ENCODE results near the gene PRDM2.

PRDM2 gene

DNA sequence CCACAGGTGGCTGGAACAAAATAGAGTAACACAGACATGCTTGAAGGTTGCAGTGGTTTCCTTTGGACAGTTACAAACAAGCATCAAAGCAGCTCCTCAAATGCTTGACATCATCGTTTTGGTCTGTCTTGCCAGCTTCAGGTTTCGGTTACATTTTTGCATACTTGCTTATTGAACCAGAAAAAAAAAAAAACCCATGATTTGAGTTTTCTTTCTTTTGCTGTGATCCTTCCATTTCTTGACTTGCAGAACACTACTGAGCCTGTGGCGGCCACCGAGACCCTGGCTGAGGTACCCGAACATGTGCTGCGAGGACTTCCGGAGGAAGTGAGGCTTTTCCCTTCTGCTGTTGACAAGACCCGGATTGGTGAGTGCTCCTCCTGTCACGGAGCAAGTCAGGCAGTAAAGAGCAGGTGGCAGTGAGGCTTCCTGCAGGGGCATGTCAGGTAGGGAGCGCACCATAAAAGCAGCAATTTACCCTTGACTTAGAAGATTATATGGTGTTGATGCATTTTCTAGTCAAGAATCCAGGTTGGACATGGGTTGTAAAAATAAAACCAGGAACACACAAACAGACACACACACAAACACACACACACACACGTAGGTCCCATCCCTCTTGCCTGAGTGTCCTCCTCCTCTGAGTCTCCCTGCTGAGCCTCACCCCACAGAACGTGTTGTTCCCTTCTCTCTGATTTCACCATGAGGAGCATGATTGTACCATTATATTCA is 30.9 kb downstream of the PRDM2 start:
- Mint-ChIP-seq H3K9me3 (no peaks in the 10 kb centered on the region), H3K4me3 (peak overlapping the region; percentile 69 to 79), H3K4me1 (ENCODE audit: low read depth in 2 of 2) (peaks cover 41 to 64% of the 10 kb centered on the region in 2 donors), H3K27me3 (no peaks in the 10 kb centered on the region), H3K27ac (peak overlapping the region; percentile 95 to 97), H3K36me3 (ENCODE audit: insufficient read depth) (peaks cover 20% of the 10 kb centered on the region)
- ATAC-seq (replicated peaks) (peak; percentile 90), DNase-seq (peak; percentile 70 to 74 (median 71))

DNA sequence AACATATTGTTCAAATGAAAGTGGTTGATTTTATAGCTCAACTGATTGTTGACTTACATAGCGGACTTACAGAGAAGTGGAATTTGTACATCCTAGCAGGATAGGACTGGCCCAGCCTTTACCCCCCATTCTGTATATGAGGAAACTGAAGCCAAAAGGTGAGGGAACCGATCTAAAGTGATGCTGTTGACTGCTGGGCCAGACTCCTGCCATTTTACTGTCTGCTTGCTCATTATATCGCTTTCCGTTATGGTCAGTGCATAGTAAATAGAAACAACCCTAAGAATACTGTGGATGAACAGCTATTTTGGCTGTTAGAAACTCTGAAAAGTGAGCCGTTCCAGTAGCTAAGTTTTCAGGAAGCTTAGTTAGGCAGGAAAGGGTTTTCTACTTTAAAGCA is 31.9 kb downstream of the PRDM2 start:
- DNase-seq = no peak
- Mint-ChIP-seq H3K4me1 (ENCODE audit: low read depth in 2 of 2) (peaks cover 38 to 60% of the 10 kb centered on the region in 2 donors), H3K36me3 (ENCODE audit: insufficient read depth) (peaks cover 20% of the 10 kb centered on the region), H3K27ac (peak overlapping the region; percentile 95 to 97), H3K27me3 (no peaks in the 10 kb centered on the region), H3K9me3 (no peaks in the 10 kb centered on the region), H3K4me3 (peak overlapping the region; percentile 69 to 79)
- no peak for ATAC-seq (replicated peaks)

GRCh38 chr1:13732971-13733667 is 33.1 kb downstream of the PRDM2 start:
- Mint-ChIP-seq H3K9me3 (no peaks in the 10 kb centered on the region), H3K36me3 (ENCODE audit: insufficient read depth) (peaks cover 21% of the 10 kb centered on the region), H3K4me1 (ENCODE audit: low read depth in 2 of 2) (peaks cover 39 to 60% of the 10 kb centered on the region in 2 donors), H3K27ac (peak overlapping the region; percentile 95 to 97), H3K27me3 (no peaks in the 10 kb centered on the region), H3K4me3 (peak overlapping the region; percentile 66 to 78)
- ATAC-seq (replicated peaks) = peak; percentile 34
- DNase-seq = peak; percentile 21 to 31 (median 24)

- Mint-ChIP-seq H3K27ac (peak overlapping the region; percentile 95 to 97), H3K9me3 (no peaks in the 10 kb centered on the region), H3K4me3 (peak overlapping the region; percentile 66 to 78), H3K4me1 (ENCODE audit: low read depth in 2 of 2) (peaks cover 39 to 60% of the 10 kb centered on the region in 2 donors), H3K27me3 (no peaks in the 10 kb centered on the region), H3K36me3 (ENCODE audit: insufficient read depth) (peaks cover 23% of the 10 kb centered on the region)
- ATAC-seq (replicated peaks) (no peak), DNase-seq (no peak)
These were observed 33.7 kb downstream of the PRDM2 start for GRCh38 chr1:13733711-13734110.

DNA sequence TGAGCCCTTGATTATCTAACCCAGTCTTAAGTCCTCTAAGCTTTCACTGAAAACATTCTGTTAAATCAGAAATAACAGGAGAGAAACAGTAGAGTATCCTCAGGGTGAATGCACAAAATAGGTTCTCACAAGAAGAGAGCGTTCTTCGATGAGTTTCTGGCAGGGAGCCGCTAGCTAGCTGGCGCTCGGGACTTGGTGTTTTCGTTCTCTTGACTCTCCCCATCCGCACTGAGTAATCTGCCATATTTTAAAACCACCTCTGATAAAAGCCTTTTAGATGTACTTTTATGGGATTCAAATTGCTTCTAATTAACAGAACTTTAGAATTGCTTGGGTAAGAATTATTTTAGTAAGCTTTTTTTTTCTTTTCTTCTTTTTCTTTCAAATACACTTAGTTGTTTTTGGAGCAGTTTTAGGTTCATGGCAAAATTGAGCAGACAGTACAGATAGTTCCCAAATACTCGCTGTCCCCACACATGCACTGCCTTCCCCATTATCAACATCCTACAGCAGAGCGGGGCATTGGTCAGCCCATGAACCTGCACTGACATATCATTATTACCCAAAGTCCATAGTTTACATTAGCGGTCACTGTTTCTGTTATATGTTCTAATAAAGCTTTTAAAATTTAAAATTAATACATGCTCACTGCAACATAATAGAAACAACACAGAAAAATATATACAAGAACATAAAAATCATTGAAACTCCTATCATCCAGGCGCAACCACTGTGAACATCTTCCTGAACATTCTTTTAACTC is 35.4 kb downstream of the PRDM2 start:
- peaks cover 34 to 52% of the 10 kb centered on the region in 2 donors for H3K4me1 Mint-ChIP-seq (ENCODE audit: low read depth in 2 of 2)
- H3K27ac Mint-ChIP-seq = peak overlapping the region; percentile 90 to 95
- no peaks in the 10 kb centered on the region for H3K27me3 Mint-ChIP-seq
- H3K9me3 Mint-ChIP-seq = no peaks in the 10 kb centered on the region
- DNase-seq (no peak), ATAC-seq (replicated peaks) (no peak)
- H3K36me3 Mint-ChIP-seq (ENCODE audit: insufficient read depth) = peaks cover 20% of the 10 kb centered on the region
- H3K4me3 Mint-ChIP-seq = no peak overlapping the region

DNA sequence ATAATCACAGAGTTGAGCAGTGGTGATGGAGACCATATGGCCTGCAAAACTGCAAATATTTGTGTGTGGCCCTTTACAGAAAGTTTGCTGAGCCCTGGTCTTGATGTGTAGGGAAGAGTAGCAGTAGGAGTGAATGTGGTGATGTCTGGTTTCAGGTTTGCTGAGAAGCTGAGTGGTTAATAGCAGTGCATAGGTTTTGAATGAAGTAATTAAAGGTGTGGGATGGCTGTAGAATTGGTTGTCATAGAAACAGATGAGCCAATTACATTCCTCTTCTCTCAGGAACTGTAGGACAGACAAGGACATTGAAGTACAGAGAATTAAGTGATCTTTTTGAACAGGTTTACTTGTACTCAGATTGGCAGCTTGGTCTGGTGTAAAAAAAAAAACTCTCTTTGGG is 37.4 kb downstream of the PRDM2 start:
- Mint-ChIP-seq H3K4me3 (no peak overlapping the region), H3K9me3 (no peaks in the 10 kb centered on the region), H3K36me3 (ENCODE audit: insufficient read depth) (peaks cover 22% of the 10 kb centered on the region), H3K4me1 (ENCODE audit: low read depth in 2 of 2) (peaks cover 26 to 39% of the 10 kb centered on the region in 2 donors), H3K27me3 (no peaks in the 10 kb centered on the region), H3K27ac (peak overlapping the region in 1 of 2 donors; percentile 33)
- DNase-seq (no peak), ATAC-seq (replicated peaks) (no peak)

- Mint-ChIP-seq H3K4me1 (ENCODE audit: low read depth in 2 of 2) (peaks cover 15 to 18% of the 10 kb centered on the region in 2 donors), H3K36me3 (ENCODE audit: insufficient read depth) (peaks cover 46% of the 10 kb centered on the region), H3K27me3 (no peaks in the 10 kb centered on the region), H3K4me3 (no peak overlapping the region), H3K27ac (no peak overlapping the region), H3K9me3 (no peaks in the 10 kb centered on the region)
- no peak for ATAC-seq (replicated peaks)
- DNase-seq = no peak
These were observed 46.4 kb downstream of the PRDM2 start for GRCh38 chr1:13746342-13746741.

DNA sequence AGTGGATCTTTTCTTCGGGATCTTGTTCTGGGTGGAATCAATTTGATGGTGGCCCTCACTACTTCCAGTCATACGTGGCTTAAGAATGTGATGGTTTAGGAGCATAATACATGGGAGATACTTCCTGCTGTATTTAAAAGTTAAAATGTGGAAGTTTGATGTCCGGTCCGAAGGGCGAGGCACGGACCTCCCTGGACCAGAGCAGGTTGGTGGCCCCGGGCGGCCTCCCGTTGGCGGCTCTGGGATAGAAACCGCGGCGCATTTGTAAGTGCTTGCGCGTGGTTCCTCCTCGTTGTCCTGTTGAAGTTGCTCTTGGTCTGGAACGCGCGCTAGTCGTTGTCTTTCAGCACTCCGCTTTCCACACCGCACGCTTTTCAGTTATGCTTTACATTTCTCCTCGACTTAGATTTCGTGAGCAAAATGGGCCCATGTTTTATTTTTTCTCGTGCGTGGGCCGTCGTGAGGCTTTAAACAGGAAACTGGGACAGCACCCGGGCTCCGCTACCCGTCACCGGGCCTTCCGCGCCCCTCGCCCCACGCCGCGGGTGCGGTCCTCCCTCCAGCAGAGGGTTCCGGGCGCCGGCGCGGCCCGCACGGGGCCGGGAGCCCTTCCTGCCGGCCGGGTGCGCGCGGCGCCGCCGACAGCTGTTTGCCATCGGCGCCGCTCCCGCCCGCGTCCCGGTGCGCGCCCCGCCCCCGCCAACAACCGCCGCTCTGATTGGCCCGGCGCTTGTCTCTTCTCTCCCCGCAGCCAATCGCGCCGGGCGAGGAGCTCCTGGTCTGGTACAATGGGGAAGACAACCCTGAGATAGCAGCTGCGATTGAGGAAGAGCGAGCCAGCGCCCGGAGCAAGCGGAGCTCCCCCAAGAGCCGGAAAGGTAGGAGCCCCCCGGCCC is 48.9 kb downstream of the PRDM2 start:
- DNase-seq = peak; percentile 93 to 95 (median 94)
- Mint-ChIP-seq H3K4me1 (ENCODE audit: low read depth in 2 of 2) (peaks cover 37 to 43% of the 10 kb centered on the region in 2 donors), H3K9me3 (no peaks in the 10 kb centered on the region), H3K27me3 (no peaks in the 10 kb centered on the region), H3K36me3 (ENCODE audit: insufficient read depth) (peaks cover 46% of the 10 kb centered on the region), H3K27ac (peak overlapping the region; percentile 92 to 98), H3K4me3 (peak overlapping the region; percentile 95 to 97)
- peak; percentile 89 for ATAC-seq (replicated peaks)

- DNase-seq = peak; percentile 38 to 46 (median 40)
- Mint-ChIP-seq H3K27me3 (no peaks in the 10 kb centered on the region), H3K27ac (peak overlapping the region; percentile 92 to 98), H3K4me1 (ENCODE audit: low read depth in 2 of 2) (peaks cover 46 to 52% of the 10 kb centered on the region in 2 donors), H3K4me3 (peak overlapping the region; percentile 95 to 97), H3K9me3 (no peaks in the 10 kb centered on the region), H3K36me3 (ENCODE audit: insufficient read depth) (peaks cover 53% of the 10 kb centered on the region)
- ATAC-seq (replicated peaks) = peak; percentile 29
These were observed 49.8 kb downstream of the PRDM2 start for GRCh38 chr1:13749543-13750341.

- Mint-ChIP-seq H3K4me1 (ENCODE audit: low read depth in 2 of 2) (peaks cover 49 to 59% of the 10 kb centered on the region in 2 donors), H3K4me3 (peak overlapping the region; percentile 95 to 97), H3K27ac (peak overlapping the region in 1 of 2 donors; percentile 98), H3K27me3 (no peaks in the 10 kb centered on the region), H3K9me3 (no peaks in the 10 kb centered on the region), H3K36me3 (ENCODE audit: insufficient read depth) (peaks cover 62% of the 10 kb centered on the region)
- no peak for DNase-seq
- no peak for ATAC-seq (replicated peaks)
These were observed 51.5 kb downstream of the PRDM2 start for GRCh38 chr1:13751458-13751871.

DNA sequence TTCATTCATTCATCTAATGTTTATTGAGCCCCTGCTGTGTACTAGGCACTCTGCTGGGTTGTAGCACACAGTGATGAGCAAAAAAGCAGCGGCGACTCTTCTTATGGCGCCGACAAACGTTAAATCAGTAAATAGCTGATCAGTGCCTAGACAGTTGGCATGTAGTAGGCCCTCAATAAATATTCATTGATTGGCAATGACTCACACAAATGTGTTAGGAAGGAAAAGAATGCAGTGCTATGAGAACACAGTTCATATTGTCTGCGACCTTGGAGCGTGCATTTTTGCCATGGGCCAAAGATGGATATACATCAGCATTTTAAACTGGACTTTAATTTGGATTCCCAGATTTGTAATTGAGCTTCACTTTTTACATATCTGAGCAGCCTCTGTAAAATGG is 52.0 kb downstream of the PRDM2 start:
- ATAC-seq (replicated peaks) = no peak
- peaks cover 63% of the 10 kb centered on the region for H3K36me3 Mint-ChIP-seq (ENCODE audit: insufficient read depth)
- peak overlapping the region; percentile 95 to 97 for H3K4me3 Mint-ChIP-seq
- no peak for DNase-seq
- H3K27ac Mint-ChIP-seq = no peak overlapping the region
- H3K4me1 Mint-ChIP-seq (ENCODE audit: low read depth in 2 of 2) = peaks cover 54 to 65% of the 10 kb centered on the region in 2 donors
- H3K9me3 Mint-ChIP-seq = no peaks in the 10 kb centered on the region
- no peaks in the 10 kb centered on the region for H3K27me3 Mint-ChIP-seq

DNA sequence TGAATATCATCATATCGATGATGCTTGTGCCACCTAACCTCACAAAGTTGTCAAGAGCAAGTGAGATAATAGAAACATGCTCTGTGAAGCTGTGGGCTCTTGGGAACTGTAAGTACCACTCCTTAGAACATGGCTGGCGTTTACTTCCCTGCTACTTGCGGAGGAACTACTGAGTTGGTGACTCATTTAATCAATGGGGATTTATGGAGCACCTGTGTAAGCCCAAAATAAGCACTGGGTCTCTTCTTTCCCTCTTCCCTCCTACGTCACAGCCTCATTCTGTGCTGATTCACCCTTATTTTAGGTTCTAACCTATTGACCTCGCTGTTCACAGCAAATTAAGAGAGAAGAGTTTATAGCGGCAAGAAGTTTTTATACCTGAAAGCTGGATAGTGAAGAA is 52.9 kb downstream of the PRDM2 start:
- DNase-seq (no peak), ATAC-seq (replicated peaks) (no peak)
- Mint-ChIP-seq H3K4me1 (ENCODE audit: low read depth in 2 of 2) (peaks cover 55 to 71% of the 10 kb centered on the region in 2 donors), H3K27me3 (no peaks in the 10 kb centered on the region), H3K27ac (peak overlapping the region; percentile 59 to 64), H3K36me3 (ENCODE audit: insufficient read depth) (peaks cover 66% of the 10 kb centered on the region), H3K9me3 (no peaks in the 10 kb centered on the region), H3K4me3 (peak overlapping the region; percentile 95 to 97)
